Adipose tissue (tissue), 3 donors: ENCODE results near the gene COL8A1. TPM values are rescaled to one million over a fixed set of nuclear protein-coding genes. Genes with fewer than 3 reads are reported as not detected.

Experiments used
- H3K27ac ChIP-seq: one replicate; pipeline ENCODE4 v1.5.1; 2013; ENCODE audit warnings: low read depth, low read length
- WGBS, 3 donors: extraction: QIAGEN DNeasy Blood & Tissue Kit; methylation state at CpG; one replicate each; pipeline ENCODE4 v1.1.7; 2013; 5-methylcytosine and 5-hydroxymethylcytosine counted together
- polyA plus RNA-seq, 3 donors: library from polyadenylated mRNA; stranded (reverse); fragments of 200-250 nt; gene quantifications; one replicate each; pipeline ENCODE4 v1.2.3, GENCODE V29; 2013
- donor health status: healthy with polysubstance abuse.
- donor health status: Bipolar disorder and iron deficiency.
- donor health status: healthy.

The COL8A1 gene
- polyA plus RNA-seq, 3 donors = 0.60 to 12.7 (median 11.7) TPM

- H3K27ac ChIP-seq = no peak overlapping the region
- WGBS, 3 donors = 79 to 88% (median 86%) methylated on average over 1 of the region's 1 CpG
Observed at GRCh38 chr3:99635348-99635747, 3.0 kb upstream of the COL8A1 start.

- no peak overlapping the region for H3K27ac ChIP-seq
- 12 to 21% (median 16%) methylated on average over 6 of the region's 6 CpGs for WGBS, 3 donors
Observed at GRCh38 chr3:99637016-99637367, 1.4 kb upstream of the COL8A1 start.

GRCh38 chr3:99637368-99638111 lies 854 bp upstream of the COL8A1 start:
- 1 to 2% (median 1%) methylated on average over 22 of the region's 22 CpGs for WGBS, 3 donors
- H3K27ac ChIP-seq = no peak overlapping the region

GRCh38 chr3:99639579-99639978 lies 1.2 kb downstream of the COL8A1 start:
- no peak overlapping the region for H3K27ac ChIP-seq

GRCh38 chr3:99640214-99640851 lies 1.9 kb downstream of the COL8A1 start:
- H3K27ac ChIP-seq = no peak overlapping the region
- WGBS, 3 donors = 79 to 93% (median 86%) methylated on average over 6 of the region's 6 CpGs

More at GRCh38 chr3:99639579-99639978, 1.2 kb downstream of the COL8A1 start:
- WGBS, 3 donors = 37 to 46% (median 37%) methylated on average over 1 of the region's 1 CpG

- no peak overlapping the region for H3K27ac ChIP-seq
- WGBS, 3 donors = 52 to 72% (median 62%) methylated on average over 2 of the region's 2 CpGs
Observed at GRCh38 chr3:99641480-99641879, 3.1 kb downstream of the COL8A1 start.

GRCh38 chr3:99641982-99642381 lies 3.6 kb downstream of the COL8A1 start:
- no peak overlapping the region for H3K27ac ChIP-seq
- 15 to 53% (median 40%) methylated on average over 1 of the region's 1 CpG for WGBS, 3 donors

- H3K27ac ChIP-seq = no peak overlapping the region
Observed at GRCh38 chr3:99644017-99644416, 5.6 kb downstream of the COL8A1 start.

GRCh38 chr3:99644746-99645145 lies 6.4 kb downstream of the COL8A1 start:
- 76 to 90% (median 85%) methylated on average over 3 of the region's 3 CpGs for WGBS, 3 donors
- H3K27ac ChIP-seq = peak overlapping the region; percentile 43

GRCh38 chr3:99645277-99646106 lies 7.1 kb downstream of the COL8A1 start:
- 68 to 87% (median 73%) methylated on average over 5 of the region's 5 CpGs for WGBS, 3 donors
- H3K27ac ChIP-seq = no peak overlapping the region

- 75 to 82% (median 82%) methylated on average over 1 of the region's 1 CpG for WGBS, 3 donors
- no peak overlapping the region for H3K27ac ChIP-seq
Observed at GRCh38 chr3:99646107-99646435, 7.7 kb downstream of the COL8A1 start.

- no peak overlapping the region for H3K27ac ChIP-seq
- WGBS, 3 donors = 67 to 81% (median 80%) methylated on average over 3 of the region's 3 CpGs
Observed at GRCh38 chr3:99647081-99647480, 8.7 kb downstream of the COL8A1 start.

- WGBS, 3 donors = 34 to 62% (median 61%) methylated on average over 5 of the region's 5 CpGs
- no peak overlapping the region for H3K27ac ChIP-seq
Observed at GRCh38 chr3:99648101-99648500, 9.7 kb downstream of the COL8A1 start.

GRCh38 chr3:99648516-99648915 lies 10.1 kb downstream of the COL8A1 start:
- WGBS, 3 donors = 55 to 79% (median 76%) methylated on average over 4 of the region's 4 CpGs
- no peak overlapping the region for H3K27ac ChIP-seq

GRCh38 chr3:99651531-99651930 lies 13.1 kb downstream of the COL8A1 start:
- no peak overlapping the region for H3K27ac ChIP-seq
- WGBS, 3 donors = 11 to 45% (median 39%) methylated on average over 3 of the region's 3 CpGs

- no peak overlapping the region for H3K27ac ChIP-seq
- 60 to 74% (median 72%) methylated on average over 3 of the region's 3 CpGs for WGBS, 3 donors
Observed at GRCh38 chr3:99656624-99657023, 18.2 kb downstream of the COL8A1 start.

- no peak overlapping the region for H3K27ac ChIP-seq
- WGBS, 3 donors = 61 to 69% (median 65%) methylated on average over 2 of the region's 2 CpGs
Observed at GRCh38 chr3:99658274-99658673, 19.9 kb downstream of the COL8A1 start.

- no peak overlapping the region for H3K27ac ChIP-seq
- WGBS, 3 donors = 70 to 80% (median 75%) methylated on average over 6 of the region's 6 CpGs
Observed at GRCh38 chr3:99659032-99659431, 20.6 kb downstream of the COL8A1 start.

- H3K27ac ChIP-seq = no peak overlapping the region
- 59 to 75% (median 69%) methylated on average over 4 of the region's 4 CpGs for WGBS, 3 donors
Observed at GRCh38 chr3:99659951-99660350, 21.6 kb downstream of the COL8A1 start.
